SHP77 treated with DMSO at 0.1 percent for 48 hours (cell line): Measurements from ENCODE around the gene F5.
"Not testable (repeated sequence)": the region's sequence is repeated elsewhere in the genome, so short reads cannot be mapped to it uniquely, and the experiment has no call there.

Experiments used
- DNase-seq: peaks from one replicate; lab custom pipeline; 2025; lab: John Stamatoyannopoulos, UW

Gene F5

GRCh38 chr1:169508432-169509338 is 77.6 kb downstream of the F5 start:
- no peak for DNase-seq

DNA sequence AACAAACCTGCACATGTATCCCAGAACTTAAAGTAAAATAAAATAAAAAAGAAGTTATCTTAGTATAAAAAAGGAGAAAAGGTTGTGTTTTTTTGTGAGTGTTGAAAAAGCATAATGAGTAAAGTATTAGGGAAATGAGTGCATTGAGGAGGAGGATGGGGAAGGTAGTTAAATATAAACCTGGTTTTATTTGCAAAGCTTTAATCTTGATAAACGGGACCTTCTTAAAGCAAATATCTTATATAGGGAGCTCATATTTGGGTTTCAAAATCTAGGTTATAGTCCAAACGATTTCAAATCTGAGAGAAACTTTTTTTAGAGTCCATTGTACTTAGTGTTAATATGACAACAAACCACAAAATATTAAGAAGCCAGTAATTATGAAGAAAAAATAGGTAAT is 78.9 kb downstream of the F5 start:
- DNase-seq, result no peak

GRCh38 chr1:169503601-169504000 is 82.7 kb downstream of the F5 start:
- DNase-seq, result not testable (repeated sequence)

DNA sequence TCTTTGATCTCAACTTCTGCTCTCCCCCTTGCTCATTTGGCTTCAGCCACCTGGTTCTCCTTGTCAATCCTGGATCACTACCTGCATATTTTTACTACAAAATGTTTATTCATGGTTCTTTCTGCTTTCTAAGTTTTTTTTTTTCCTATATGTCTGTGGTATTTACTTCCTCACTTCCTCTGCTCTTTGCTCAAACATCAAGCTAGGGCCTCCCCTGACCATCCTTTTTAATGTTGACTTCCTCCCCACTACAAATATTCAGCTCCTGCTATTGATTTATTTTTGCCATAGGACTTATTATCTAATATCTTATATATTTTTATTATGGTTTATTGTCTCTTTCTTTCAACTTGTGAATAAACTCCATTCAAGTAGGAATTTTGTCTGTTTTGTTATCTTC is 86.5 kb downstream of the F5 start:
- DNase-seq, result no peak

DNA sequence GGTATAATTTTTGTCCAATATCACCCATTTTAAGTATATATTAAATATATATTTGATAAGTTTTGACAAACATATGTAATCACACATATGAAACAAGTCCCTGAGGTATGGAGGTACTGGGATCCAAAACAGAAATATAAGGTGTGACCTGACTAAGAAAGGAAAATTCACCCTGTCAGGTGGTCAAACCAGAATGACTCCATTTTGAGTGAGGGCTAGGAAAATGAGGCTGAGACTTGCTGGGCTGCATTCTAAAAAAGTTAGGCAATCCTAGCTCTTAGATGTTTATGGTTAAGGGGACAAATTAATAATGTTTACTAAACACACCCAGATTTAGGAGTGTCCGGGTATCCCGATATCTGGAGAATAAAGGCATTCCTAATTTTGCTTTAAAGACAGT is 89.0 kb downstream of the F5 start:
- DNase-seq, result no peak

- no peak for DNase-seq
Observed at GRCh38 chr1:169495916-169496315, 90.4 kb downstream of the F5 start.

- DNase-seq, result no peak
Observed at GRCh38 chr1:169495046-169495775, 91.1 kb downstream of the F5 start.

DNA sequence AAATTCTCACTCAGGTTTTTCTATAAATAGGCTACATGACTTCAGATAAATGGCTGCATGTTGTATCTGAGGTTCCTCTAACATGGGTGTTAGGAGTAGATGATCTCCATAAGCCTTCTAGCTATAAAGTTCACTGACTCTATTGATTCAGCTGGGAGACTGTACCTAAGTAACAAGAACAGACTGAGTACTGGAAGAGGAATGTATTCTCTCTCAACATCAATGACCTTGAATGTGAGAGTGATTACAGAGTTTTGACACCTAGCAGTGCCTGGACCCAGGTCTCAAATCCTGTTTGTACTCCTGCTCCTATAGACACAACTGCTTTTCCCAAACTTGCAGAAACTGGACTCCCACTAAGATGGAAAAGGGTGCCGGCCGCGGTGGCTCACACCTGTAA is 91.9 kb downstream of the F5 start:
- no peak for DNase-seq

- no peak for DNase-seq
Observed at GRCh38 chr1:169493251-169493650, 93.0 kb downstream of the F5 start.

- no peak for DNase-seq
Observed at GRCh38 chr1:169491845-169492281, 94.4 kb downstream of the F5 start.

DNA sequence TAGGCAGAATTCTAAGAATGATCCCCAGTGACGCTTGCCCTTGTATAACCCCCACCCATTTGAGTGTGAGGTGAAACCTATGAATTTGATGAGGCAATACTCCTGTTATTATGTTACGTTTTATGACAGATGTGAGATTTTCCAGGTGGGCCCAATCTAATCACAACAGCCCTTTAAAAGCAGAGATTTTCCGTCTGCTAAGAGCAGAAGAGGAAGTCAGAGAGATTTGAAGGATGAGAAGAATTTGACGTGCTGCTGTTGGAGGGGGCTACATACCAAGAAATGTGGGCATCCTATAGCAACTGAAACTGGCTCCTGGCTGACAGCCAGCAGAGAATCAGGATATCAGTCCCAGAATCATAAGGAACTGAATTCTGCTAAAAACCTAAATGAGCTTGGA is 98.1 kb downstream of the F5 start:
- no peak for DNase-seq

DNA sequence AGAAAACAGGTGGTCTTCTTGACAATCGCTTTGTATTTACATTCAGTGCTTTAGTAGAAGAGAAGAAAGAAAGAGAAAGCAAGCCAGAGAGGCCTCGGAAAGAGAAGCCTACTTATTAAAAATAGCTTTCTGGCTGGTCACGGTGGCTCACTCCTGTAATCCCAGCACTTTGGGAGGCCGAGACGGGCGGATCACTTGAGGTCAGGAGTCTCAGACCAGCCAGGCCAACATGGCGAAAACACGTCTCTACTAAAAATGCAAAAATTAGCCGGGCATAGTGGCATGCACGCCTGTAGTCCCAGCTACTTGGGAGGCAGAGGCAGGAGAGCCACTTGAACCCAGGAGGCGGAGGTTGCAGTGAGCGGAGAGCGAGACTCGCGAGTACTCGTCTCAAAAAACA is 98.7 kb downstream of the F5 start:
- DNase-seq, result no peak

- peak; percentile 29 for DNase-seq
Observed at GRCh38 chr1:169487133-169487532, 99.1 kb downstream of the F5 start.

DNA sequence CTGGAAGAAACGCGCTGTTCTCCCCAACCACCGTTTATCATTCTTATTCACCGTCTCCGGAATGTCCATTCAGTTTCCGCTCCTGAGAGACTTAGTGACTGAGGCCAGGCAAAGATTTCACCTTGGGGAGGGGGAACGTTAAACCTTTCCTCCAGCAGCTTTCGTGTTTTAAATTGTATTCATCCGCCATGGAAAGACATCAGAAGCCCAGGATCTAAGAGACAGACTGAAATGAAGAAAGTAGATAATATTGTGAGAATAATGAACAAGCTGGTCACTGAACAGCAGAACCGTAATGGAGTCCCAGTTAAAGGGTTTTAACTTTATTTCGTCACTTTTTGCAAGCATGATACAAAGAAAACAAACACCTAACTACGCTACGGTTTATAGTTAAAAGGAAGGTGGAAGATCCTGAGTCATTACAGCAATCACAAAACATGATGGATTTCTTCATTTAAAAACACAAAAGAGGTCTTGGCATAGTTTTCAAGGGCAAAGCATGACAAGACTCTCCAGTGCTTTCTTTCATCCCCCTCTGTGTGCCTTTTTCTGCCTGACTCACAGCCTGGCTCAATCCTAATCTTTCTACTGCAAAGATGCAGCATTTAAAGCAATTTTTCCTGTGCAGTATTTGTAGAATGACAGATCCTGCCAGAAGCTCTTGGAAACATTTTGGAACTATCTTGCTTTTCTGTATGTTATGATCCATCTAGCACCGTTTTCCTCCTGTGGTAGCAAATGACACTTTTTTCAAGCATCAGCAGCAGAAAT is 99.8 kb downstream of the F5 start:
- no peak for DNase-seq

DNA sequence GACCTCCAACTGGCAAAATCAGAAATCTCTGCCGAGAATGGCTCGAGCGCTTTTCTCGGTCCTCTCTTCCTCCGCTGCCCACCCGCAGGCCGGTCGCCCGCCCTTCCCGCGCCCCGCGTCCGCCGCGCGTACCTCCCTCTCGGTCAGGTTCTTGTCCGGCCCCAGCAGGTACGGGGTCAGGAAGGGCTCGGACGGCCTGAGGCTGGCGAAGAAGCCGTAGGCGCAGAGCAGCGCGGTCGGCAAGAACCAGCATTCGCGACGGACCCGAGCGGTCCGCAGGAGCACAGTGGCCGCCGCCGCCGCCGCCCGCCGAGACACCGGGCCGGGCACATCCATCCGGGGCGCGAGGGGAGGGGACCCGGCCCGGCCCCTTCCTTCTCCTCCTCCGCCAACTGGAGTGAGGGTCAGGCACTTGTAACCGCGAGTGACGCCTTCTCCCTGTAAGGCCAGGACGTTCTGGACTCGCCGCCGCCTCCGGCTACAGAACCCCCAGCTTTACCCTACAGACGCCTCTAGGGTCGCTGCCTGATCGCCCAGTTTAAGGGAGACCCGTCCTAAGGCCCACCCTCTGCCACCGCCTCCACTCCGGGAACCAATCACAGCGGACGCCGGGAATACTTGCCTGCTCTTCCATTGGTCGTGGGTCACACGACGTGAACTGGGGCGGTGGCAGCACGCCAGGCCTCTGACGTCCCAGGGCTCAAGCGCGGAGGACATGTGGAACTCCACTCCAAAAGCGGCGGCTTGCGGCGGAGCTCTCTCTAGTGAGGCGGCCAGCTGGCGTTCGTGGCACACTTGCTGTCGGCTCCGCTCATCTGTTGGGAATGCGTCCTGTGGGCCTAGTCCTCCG is 100.6 kb downstream of the F5 start, which contains the start of gene SLC19A2:
Gene SLC19A2, minus strand, starts transcription at position 514 of the 850 bp plus-strand sequence. Its CDS starts 178 bp downstream, at position 336.
- peak; percentile 99 for DNase-seq

DNA sequence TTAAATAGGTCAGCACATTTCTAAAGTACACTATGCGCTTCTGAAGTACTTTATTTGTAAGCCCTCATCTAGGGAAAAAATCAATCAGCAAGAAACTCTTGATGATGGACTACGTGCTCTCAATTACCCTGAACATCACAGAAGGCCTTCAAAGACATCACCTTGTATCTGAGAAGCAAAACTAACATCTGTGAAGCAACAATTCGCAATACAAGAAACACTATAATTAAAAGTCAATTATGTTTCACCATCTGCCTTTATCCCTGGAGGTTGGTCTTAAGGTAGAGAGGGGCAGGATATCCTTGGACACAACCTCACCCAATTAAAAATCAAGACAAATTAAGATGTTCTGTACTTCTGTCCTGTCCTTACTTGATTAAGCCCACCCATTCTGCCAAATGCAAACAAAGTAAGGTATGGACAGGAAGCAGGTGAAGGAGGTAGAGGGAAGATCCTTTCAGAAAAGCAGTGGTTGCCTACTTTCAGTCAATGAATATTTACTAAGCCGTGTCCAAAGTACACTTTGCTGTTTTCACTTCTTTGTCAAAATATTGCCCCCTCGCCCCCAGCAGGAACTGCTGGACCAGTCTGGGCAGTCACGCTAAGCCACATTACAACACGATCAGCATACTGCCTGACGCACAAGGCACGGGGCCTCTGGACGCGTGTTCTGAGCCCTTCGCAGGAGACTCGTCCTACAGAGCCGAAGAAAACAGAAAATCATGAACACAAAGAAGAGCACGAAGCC is 101.4 kb downstream of the F5 start:
- DNase-seq, result no peak

- DNase-seq, result no peak
Observed at GRCh38 chr1:169484101-169484500, 102.2 kb downstream of the F5 start.

GRCh38 chr1:169483500-169483966 is 102.7 kb downstream of the F5 start:
- no peak for DNase-seq

DNA sequence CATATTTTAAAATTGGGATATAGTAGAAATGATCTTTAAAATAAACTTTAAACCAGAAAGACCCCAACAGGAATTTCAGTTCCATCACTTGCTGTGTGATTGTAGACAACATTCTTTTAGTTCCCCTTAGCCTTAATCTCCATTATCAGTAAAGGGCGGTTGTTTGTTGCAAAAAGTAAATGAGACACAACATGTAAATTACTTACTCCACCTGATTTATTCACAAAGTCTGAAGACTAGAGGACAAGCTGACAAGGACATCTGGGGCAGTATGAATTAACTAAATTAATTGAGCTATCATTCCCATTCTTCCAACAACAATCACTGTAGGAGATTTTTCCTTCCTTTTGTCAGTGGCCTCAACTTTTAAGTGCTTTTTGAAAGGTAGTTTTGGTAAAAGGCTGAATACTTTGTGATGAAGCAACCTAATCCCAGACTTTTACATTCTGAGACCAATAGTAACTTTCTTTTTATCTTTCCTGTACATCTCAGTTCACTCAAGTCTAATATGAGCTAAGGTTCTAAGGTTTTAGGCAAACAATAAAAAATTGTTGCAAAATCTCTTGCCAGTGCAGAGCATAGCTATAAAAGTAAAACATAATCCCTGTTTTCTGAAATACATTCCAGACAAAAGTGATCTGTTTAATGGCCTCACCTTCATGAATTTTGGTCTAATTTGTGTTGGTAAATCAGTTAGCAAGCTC is 106.8 kb downstream of the F5 start:
- no peak for DNase-seq
